Coronary artery (tissue), 2 donors: ENCODE results near the gene RFX4.

Source experiments
- DNase-seq: peaks from one replicate; pipeline ENCODE4 v3.0.0-alpha.2; 2017; ENCODE audit warnings: low spot score
- H3K27ac ChIP-seq, 2 donors: fragments of 200-600 bp; sonication (generic); one replicate each; pipeline ENCODE4 v1.5.1; 2016 to 2019
- H3K4me3 ChIP-seq: fragments of 200-600 bp; sonication (generic); 2 replicates; pipeline ENCODE4 v1.5.1; 2016; ENCODE audit warnings: mild to moderate bottlenecking, moderate library complexity
- TF ChIP-seq, protein P1 (sequence below): fragments of 200-600 bp; sonication (generic); IDR thresholded peaks from one replicate; pipeline ENCODE4 v1.5.1; 2019; ENCODE audit warnings: antibody characterized with exemption

RFX4 gene

GRCh38 chr12:106673141-106673540 lies 90.3 kb downstream of the RFX4 start:
- TF ChIP-seq, protein P1, sequence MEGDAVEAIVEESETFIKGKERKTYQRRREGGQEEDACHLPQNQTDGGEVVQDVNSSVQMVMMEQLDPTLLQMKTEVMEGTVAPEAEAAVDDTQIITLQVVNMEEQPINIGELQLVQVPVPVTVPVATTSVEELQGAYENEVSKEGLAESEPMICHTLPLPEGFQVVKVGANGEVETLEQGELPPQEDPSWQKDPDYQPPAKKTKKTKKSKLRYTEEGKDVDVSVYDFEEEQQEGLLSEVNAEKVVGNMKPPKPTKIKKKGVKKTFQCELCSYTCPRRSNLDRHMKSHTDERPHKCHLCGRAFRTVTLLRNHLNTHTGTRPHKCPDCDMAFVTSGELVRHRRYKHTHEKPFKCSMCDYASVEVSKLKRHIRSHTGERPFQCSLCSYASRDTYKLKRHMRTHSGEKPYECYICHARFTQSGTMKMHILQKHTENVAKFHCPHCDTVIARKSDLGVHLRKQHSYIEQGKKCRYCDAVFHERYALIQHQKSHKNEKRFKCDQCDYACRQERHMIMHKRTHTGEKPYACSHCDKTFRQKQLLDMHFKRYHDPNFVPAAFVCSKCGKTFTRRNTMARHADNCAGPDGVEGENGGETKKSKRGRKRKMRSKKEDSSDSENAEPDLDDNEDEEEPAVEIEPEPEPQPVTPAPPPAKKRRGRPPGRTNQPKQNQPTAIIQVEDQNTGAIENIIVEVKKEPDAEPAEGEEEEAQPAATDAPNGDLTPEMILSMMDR = no peak
- no peak for DNase-seq
- no peak overlapping the region for H3K4me3 ChIP-seq
- H3K27ac ChIP-seq = no peak overlapping the region

- TF ChIP-seq, protein P1 = no peak
- DNase-seq = no peak
- no peak overlapping the region for H3K27ac ChIP-seq
- H3K4me3 ChIP-seq = no peak overlapping the region
Observed at GRCh38 chr12:106675651-106676435, 93.0 kb downstream of the RFX4 start.

- Histone ChIP-seq H3K27ac (no peak overlapping the region), H3K4me3 (no peak overlapping the region)
- TF ChIP-seq, protein P1 = no peak
- DNase-seq = no peak
Observed at GRCh38 chr12:106679574-106679973, 96.8 kb downstream of the RFX4 start.

DNA sequence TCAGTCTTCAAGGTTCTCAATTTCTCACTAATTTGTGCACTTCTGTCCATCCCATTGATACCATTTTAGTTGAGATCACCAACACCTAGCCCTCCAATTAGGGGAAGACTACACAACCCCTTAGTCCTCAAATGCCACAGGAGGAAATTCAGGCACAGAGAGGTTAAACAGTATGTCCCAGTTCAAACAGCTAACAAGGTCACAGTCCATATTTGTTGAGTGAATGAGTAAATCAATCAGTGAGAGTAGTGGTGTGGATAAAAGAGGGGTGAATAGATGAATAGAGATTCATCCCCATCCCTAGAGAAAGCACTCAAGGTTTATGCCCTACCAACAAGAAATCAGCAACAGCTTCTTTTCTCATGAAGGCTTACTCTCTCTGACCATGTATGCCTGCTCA lies 97.5 kb downstream of the RFX4 start:
- TF ChIP-seq, protein P1 = no peak
- no peak overlapping the region for H3K4me3 ChIP-seq
- H3K27ac ChIP-seq = no peak overlapping the region
- no peak for DNase-seq

DNA sequence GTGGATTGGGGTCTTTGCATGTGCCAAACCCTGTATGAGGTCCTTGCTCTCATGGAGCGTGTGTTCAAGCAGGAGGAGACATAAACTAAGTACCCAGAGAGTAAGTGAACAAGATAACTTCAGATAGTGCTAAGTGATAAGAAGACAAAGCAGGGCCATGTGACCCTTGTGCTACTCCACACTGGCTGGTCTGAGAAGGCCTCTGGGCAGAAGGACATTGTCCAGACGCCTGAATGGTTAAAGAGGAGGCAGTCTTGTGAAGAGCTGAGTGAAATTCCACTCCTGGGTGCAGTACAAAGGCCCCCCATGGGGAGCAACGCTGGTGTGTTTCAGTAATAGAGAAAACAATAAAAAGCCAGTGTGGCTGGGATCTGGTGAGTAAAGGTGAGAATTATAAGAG lies 98.4 kb downstream of the RFX4 start:
- no peak overlapping the region for H3K4me3 ChIP-seq
- TF ChIP-seq, protein P1 = no peak
- no peak overlapping the region for H3K27ac ChIP-seq
- no peak for DNase-seq

GRCh38 chr12:106682594-106683234 lies 99.9 kb downstream of the RFX4 start:
- DNase-seq = no peak
- TF ChIP-seq, protein P1 = no peak
- H3K27ac ChIP-seq = no peak overlapping the region
- no peak overlapping the region for H3K4me3 ChIP-seq

DNA sequence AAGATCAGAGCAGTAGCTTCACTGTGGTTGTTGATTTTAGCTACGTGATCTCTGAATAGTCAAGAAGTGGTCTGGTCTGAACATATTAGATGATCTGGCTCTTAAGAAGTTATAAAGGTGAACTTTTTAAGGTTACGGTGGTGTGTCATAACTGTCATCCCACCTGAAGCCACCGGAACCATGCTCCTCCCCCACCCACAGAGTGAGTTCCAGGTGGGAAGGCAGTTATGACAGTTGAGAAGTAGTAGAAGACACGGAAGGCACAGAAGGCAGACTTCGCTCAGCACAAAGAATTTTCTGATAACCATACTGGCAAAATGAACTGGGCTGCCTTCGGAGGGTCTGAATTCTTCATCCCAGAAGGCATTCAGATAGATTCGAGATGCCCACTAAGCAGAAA lies 101.7 kb downstream of the RFX4 start:
- H3K27ac ChIP-seq = no peak overlapping the region
- TF ChIP-seq, protein P1 = no peak
- H3K4me3 ChIP-seq = no peak overlapping the region
- DNase-seq = no peak
